HepG2 (cell line): ENCODE measurements around the gene CDH12. TPM values are rescaled to one million over a fixed set of nuclear protein-coding genes. Genes with fewer than 3 reads are reported as not detected.

Source experiments
- ATAC-seq: fragments of 200-7000 bp; cut with Tn5 transposase; 3 replicates; pipeline ENCODE4 v1.9.1; 2020; ENCODE audit warnings: mild to moderate bottlenecking, moderate library complexity
- BruUV-seq: library from RNA; stranded (reverse); fragments of 400-500 nt; replicated peaks from 2 replicates; lab custom pipeline; 2021; lab: Mats Ljungman, UMichigan
- CTCF ChIA-PET: fragments of 300-600 bp; formaldehyde crosslinking; extraction: SDS; loops from one replicate; lab custom pipeline; 2021; ENCODE audit warnings: low total read pairs, inconsistent platforms, low intra/inter-chr PET ratio; lab: Yijun Ruan, JAX
- POLR2A ChIA-PET: fragments of 350-600 bp; sonication (Branson Sonifier 250); formaldehyde crosslinking; loops from one replicate; lab custom pipeline; 2020; ENCODE audit warnings: antibody characterized with exemption, inconsistent platforms; lab: Yijun Ruan, JAX
- DNase-seq: peaks from one replicate; pipeline ENCODE4 v3.0.0-alpha.2; 2015; ENCODE audit warnings: low spot score
- FAIRE-seq: peaks from 3 replicates; lab custom pipeline; 2011; peaks lifted over from hg19 to GRCh38; lab: Jason Lieb, UNC
- H2AFZ ChIP-seq: one replicate; pipeline ENCODE4 v1.6.1; 2011; ENCODE audit warnings: low read length, inconsistent platforms
- H3K27ac ChIP-seq: fragments of 300-600 bp; 3 replicates; pipeline ENCODE4 v1.8.0; 2011; ENCODE audit warnings: mixed run types, mild to moderate bottlenecking, mixed read lengths, low read length, inconsistent platforms; ENCODE audit not compliant: insufficient read depth; ENCODE audit errors: extremely low read length
- H3K27me3 ChIP-seq, 2 experiments: fragments of 200-600 bp in 1 of 2; 2 replicates in 1 of 2; 3 replicates in 1 of 2; pipeline versions ENCODE4 v1.6.0 to v1.8.0; 2011; ENCODE audit warnings: low read length in 2 of 2, mild to moderate bottlenecking in 2 of 2, moderate library complexity in 2 of 2, inconsistent platforms in 1 of 2; ENCODE audit not compliant: insufficient read depth in 2 of 2, control insufficient read depth in 1 of 2
- H3K36me3 ChIP-seq, 2 experiments: fragments of 200-600 bp in 1 of 2; replicated peaks in 1 of 2; 2 replicates in 1 of 2; 3 replicates in 1 of 2; pipeline versions ENCODE4 v1.5.1 to v1.8.0; 2011; ENCODE audit warnings: low read length in 2 of 2, inconsistent platforms in 1 of 2; ENCODE audit not compliant: insufficient read depth in 2 of 2, control insufficient read depth in 1 of 2
- H3K4me1 ChIP-seq: 2 replicates; pipeline ENCODE4 v1.5.1; 2012; ENCODE audit warnings: low read length, inconsistent platforms; ENCODE audit not compliant: insufficient read depth
- H3K4me2 ChIP-seq: 2 replicates; pipeline ENCODE4 v1.6.0; 2011; ENCODE audit warnings: low read depth, low read length, inconsistent platforms
- H3K4me3 ChIP-seq, 3 experiments: fragments of 200-600 bp in 1 of 3; sonication (generic), shearing (Covaris generic) in 1 of 3; replicated peaks in 1 of 3; 2 replicates each; pipeline ENCODE4 v1.5.1; 2011 to 2016; ENCODE audit warnings: low read length in 3 of 3, inconsistent platforms in 2 of 3, low read depth in 2 of 3, mild to moderate bottlenecking in 2 of 3, control low read depth in 1 of 3, mixed read lengths in 1 of 3; ENCODE audit not compliant: insufficient read depth in 1 of 3
- H3K79me2 ChIP-seq: one replicate; pipeline ENCODE4 v1.6.1; 2011; ENCODE audit warnings: low read length, inconsistent platforms; ENCODE audit not compliant: insufficient read depth
- H3K9ac ChIP-seq: 2 replicates; pipeline ENCODE4 v1.6.0; 2011; ENCODE audit warnings: mild to moderate bottlenecking, low read depth, low read length, inconsistent platforms; ENCODE audit not compliant: insufficient read depth
- H3K9me3 ChIP-seq: 2 replicates; pipeline ENCODE4 v1.5.1; 2012; ENCODE audit warnings: mild to moderate bottlenecking, low read length
- H4K20me1 ChIP-seq: 2 replicates; pipeline ENCODE4 v1.6.0; 2011; ENCODE audit warnings: inconsistent platforms, mild to moderate bottlenecking, low read length, moderate library complexity; ENCODE audit not compliant: insufficient read depth
- ATF1 ChIP-seq: IDR thresholded peaks from 2 replicates; pipeline ENCODE4 v1.6.1; 2016; ENCODE audit warnings: mild to moderate bottlenecking, control low read depth
- BHLHE40 ChIP-seq: IDR thresholded peaks from 2 replicates; pipeline ENCODE4 v1.6.1; 2011; ENCODE audit warnings: low read length, improper control_type of control experiment
- BRD4 ChIP-seq: sonication (generic); formaldehyde crosslinking; IDR thresholded peaks from 2 replicates; pipeline ENCODE4 v1.4.0; 2020; ENCODE audit warnings: missing genetic modification reagents
- FOSL1 ChIP-seq: sonication (generic); formaldehyde crosslinking; IDR thresholded peaks from 2 replicates; pipeline ENCODE4 v1.9.0; 2021; ENCODE audit warnings: missing genetic modification reagents, borderline replicate concordance
- NCOA2 ChIP-seq: sonication (generic); formaldehyde crosslinking; IDR thresholded peaks from 2 replicates; pipeline ENCODE4 v1.8.0; 2022; ENCODE audit warnings: inconsistent platforms
- PLRG1 ChIP-seq: fragments of 450-650 bp; conservative IDR thresholded peaks from 2 replicates; pipeline ENCODE4 v1.6.1; 2016
- SKI ChIP-seq: fragments of 450-650 bp; IDR thresholded peaks from one replicate; pipeline ENCODE4 v1.6.1; 2018; ENCODE audit warnings: mild to moderate bottlenecking; ENCODE audit not compliant: partially characterized antibody
- SMC3 ChIP-seq: IDR thresholded peaks from 2 replicates; pipeline ENCODE4 v1.6.1; 2011; ENCODE audit warnings: low read length, improper control_type of control experiment
- TSC22D2 ChIP-seq: sonication (generic); formaldehyde crosslinking; IDR thresholded peaks from 2 replicates; pipeline ENCODE4 v1.5.1; 2020; ENCODE audit warnings: missing genetic modification reagents, mild to moderate bottlenecking, borderline replicate concordance
- ZFP36 ChIP-seq: fragments of 150-350 bp; IDR thresholded peaks from 2 replicates; pipeline ENCODE4 v1.6.1; 2018; ENCODE audit warnings: borderline replicate concordance, low read length, low read depth; ENCODE audit not compliant: partially characterized antibody
- ZNF335 ChIP-seq: sonication (generic); formaldehyde crosslinking; IDR thresholded peaks from 2 replicates; pipeline ENCODE4 v1.4.0; 2020; ENCODE audit warnings: missing genetic modification reagents
- ZNF570 ChIP-seq: sonication (generic); formaldehyde crosslinking; IDR thresholded peaks from 2 replicates; pipeline ENCODE4 v1.4.0; 2020; ENCODE audit warnings: mild to moderate bottlenecking, missing genetic modification reagents, borderline replicate concordance
- WGBS: methylation state at CpG from one replicate; pipeline ENCODE4 v1.1.6; 2017; ENCODE audit warnings: low lambda C conversion rate; 5-methylcytosine and 5-hydroxymethylcytosine counted together
- in situ Hi-C: cut with HindIII; loops from 2 replicates; pipeline ENCODE4 v1.10.0; 2017; ENCODE audit warnings: low pct_unique_long_range_greater_than_20kb; ENCODE audit not compliant: extremely low pct_ligation_motif_present
- intact Hi-C: fragments of 100-400 bp; cut with micrococcal nuclease; formaldehyde crosslinking; loops from one replicate; pipeline ENCODE4 v1.10.0; 2022; ENCODE audit not compliant: unreplicated experiment
- polyA plus RNA-seq, 8 experiments: library from polyadenylated mRNA; depleted of rRNA in 3 of 8; stranded (reverse) in 7 of 8; unstranded in 1 of 8; fragments of >200 nt; fragmentation: Illumina TruSeq in 4 of 8; extraction: Trizol in 4 of 8; gene quantifications; 2 replicates each; pipeline versions ENCODE4 v1.2.1 to v1.2.3, GENCODE V29; 2011 to 2016; ENCODE audit warnings: low read depth in 4 of 8, missing spikeins in 1 of 8, mixed read lengths in 1 of 8; ENCODE audit not compliant: insufficient read depth in 1 of 8
- total RNA-seq, 5 experiments: library from RNA; depleted of rRNA; stranded (reverse); fragments of >200 nt; fragmentation: Illumina TruSeq; extraction: Trizol; gene quantifications; 2 replicates each; pipeline ENCODE4 v1.2.3, GENCODE V29; 2016; ENCODE audit warnings: low read depth in 1 of 5
- TF ChIP-seq, protein P1 (sequence below): sonication (generic); formaldehyde crosslinking; IDR thresholded peaks from 2 replicates; pipeline ENCODE4 v1.4.0; 2020; ENCODE audit warnings: missing genetic modification reagents, mild to moderate bottlenecking, borderline replicate concordance
- TF ChIP-seq, protein P2 (sequence below): sonication (generic); formaldehyde crosslinking; IDR thresholded peaks from 2 replicates; pipeline ENCODE4 v1.5.1; 2020; ENCODE audit warnings: missing genetic modification reagents, mild to moderate bottlenecking, borderline replicate concordance
- TF ChIP-seq, protein P3 (sequence below): sonication (generic); formaldehyde crosslinking; IDR thresholded peaks from 2 replicates; pipeline ENCODE4 v1.5.0; 2020; ENCODE audit warnings: mild to moderate bottlenecking, missing genetic modification reagents, moderate library complexity

Gene CDH12
- total and polyA plus RNA-seq, 2 of the 13 experiments (the other 11 are each of a cell fraction or from before 2014, with no cell fraction given), result not detected

DNA sequence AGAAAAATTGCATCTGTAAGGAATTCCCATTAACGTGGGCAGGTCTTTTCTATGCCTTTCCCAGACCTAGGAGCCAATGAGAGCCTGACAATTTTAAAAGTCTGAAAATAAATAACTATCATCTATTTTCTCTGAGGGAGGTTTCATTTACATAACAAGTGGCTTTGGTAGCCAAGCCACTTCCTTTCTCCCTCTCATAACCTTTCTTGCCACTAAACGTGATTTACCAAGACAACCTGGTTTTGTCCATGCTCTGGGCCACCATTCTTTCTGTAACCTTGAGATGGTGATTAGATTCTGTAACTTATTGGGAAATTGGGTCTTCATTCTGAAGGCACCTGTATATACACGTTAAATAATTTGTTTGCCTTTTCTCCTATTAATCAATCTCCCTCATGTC is 1046.9 kb downstream of the CDH12 start (continued):
- TF ChIP-seq PLRG1, result no peak
- TF ChIP-seq, all 625 proteins: peak for 0

DNA sequence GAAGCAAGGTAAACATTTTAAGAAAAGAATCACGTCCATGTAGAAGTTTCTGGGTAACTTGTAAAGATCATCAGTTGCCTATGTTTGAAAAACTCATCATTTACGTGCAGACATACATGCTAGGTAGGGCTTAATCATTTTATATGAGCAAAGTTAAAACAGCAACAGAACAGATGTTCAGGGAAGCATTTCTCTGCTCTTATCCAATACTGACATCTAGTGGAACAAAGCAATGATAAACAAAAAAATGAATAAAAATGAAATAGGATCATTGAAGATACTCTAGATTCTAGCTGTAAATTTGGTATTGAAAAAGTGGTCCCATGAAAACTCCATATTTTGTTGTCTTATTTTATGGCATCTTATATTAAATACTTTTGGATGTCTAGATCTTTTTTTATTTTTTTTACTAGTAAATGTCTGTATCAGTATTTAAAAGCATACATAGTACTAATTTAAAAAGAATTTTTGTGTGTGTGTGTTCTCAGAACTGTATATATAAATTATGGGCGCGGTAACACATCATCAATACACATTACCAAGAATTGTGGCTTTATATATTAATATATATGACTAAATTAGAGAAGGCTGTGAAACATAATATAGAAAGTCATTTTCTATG is 1050.2 kb downstream of the CDH12 start:
- Histone ChIP-seq H4K20me1 (no peaks in the 10 kb centered on the region), H3K27ac (no peak overlapping the region), H3K9ac (no peak overlapping the region), H3K36me3 (no peaks in the 10 kb centered on the region), H2AFZ (no peak overlapping the region), H3K27me3 (no peaks in the 10 kb centered on the region), H3K4me3 (no peak overlapping the region), H3K4me1 (no peaks in the 10 kb centered on the region), H3K4me2 (peak overlapping the region; percentile 16; the same call in 1 of the 2 replicates), H3K9me3 (no peaks in the 10 kb centered on the region), H3K79me2 (no peaks in the 10 kb centered on the region)
- FAIRE-seq (no peak), ATAC-seq (peak; percentile 67), DNase-seq (peak; percentile 18)
- CTCF ChIA-PET, result no interaction called here
- WGBS, result 2% methylated on average over 4 of the region's 4 CpGs
- POLR2A ChIA-PET, result no interaction called here
- intact Hi-C loops, result loop anchor here (1.0 to 10.0 kb wide), 2 partner anchors 334 to 828 kb away; no protein-coding TSS in a partner anchor
- in situ Hi-C loops, result no loop called here
- no TSS peak for BruUV-seq
- TF ChIP-seq, protein P1, sequence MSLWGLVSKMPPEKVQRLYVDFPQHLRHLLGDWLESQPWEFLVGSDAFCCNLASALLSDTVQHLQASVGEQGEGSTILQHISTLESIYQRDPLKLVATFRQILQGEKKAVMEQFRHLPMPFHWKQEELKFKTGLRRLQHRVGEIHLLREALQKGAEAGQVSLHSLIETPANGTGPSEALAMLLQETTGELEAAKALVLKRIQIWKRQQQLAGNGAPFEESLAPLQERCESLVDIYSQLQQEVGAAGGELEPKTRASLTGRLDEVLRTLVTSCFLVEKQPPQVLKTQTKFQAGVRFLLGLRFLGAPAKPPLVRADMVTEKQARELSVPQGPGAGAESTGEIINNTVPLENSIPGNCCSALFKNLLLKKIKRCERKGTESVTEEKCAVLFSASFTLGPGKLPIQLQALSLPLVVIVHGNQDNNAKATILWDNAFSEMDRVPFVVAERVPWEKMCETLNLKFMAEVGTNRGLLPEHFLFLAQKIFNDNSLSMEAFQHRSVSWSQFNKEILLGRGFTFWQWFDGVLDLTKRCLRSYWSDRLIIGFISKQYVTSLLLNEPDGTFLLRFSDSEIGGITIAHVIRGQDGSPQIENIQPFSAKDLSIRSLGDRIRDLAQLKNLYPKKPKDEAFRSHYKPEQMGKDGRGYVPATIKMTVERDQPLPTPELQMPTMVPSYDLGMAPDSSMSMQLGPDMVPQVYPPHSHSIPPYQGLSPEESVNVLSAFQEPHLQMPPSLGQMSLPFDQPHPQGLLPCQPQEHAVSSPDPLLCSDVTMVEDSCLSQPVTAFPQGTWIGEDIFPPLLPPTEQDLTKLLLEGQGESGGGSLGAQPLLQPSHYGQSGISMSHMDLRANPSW (CRISPR knock-in tag), result no peak
- TF ChIP-seq, protein P2, sequence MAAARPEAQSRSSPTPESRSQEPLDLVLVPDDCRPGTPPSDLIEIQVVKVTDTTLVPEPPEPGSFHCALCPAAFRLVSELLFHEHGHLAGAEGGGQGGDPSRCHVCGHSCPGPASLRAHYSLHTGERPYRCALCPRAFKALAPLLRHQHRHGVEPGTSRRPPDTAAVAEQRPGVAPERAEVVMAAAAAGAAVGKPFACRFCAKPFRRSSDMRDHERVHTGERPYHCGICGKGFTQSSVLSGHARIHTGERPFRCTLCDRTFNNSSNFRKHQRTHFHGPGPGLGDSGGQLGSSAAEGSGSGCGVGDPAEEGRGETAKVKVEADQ (CRISPR knock-in tag), result no peak
- TF ChIP-seq BHLHE40, result no peak
- TF ChIP-seq SMC3, result peak; percentile 49; the same call in 1 of the 2 replicates
- TF ChIP-seq, protein P3, sequence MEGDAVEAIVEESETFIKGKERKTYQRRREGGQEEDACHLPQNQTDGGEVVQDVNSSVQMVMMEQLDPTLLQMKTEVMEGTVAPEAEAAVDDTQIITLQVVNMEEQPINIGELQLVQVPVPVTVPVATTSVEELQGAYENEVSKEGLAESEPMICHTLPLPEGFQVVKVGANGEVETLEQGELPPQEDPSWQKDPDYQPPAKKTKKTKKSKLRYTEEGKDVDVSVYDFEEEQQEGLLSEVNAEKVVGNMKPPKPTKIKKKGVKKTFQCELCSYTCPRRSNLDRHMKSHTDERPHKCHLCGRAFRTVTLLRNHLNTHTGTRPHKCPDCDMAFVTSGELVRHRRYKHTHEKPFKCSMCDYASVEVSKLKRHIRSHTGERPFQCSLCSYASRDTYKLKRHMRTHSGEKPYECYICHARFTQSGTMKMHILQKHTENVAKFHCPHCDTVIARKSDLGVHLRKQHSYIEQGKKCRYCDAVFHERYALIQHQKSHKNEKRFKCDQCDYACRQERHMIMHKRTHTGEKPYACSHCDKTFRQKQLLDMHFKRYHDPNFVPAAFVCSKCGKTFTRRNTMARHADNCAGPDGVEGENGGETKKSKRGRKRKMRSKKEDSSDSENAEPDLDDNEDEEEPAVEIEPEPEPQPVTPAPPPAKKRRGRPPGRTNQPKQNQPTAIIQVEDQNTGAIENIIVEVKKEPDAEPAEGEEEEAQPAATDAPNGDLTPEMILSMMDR (CRISPR knock-in tag), result peak; percentile 65
- TF ChIP-seq FOSL1 (CRISPR knock-in tag), result no peak
- no peak for TF ChIP-seq NCOA2
- no peak for TF ChIP-seq ZNF335 (CRISPR knock-in tag)
- TF ChIP-seq TSC22D2, result no peak
- TF ChIP-seq ATF1 (CRISPR knock-in tag), result no peak
- no peak for TF ChIP-seq BRD4 (CRISPR knock-in tag)
- TF ChIP-seq ZNF570 (CRISPR knock-in tag), result no peak
- no peak for TF ChIP-seq ZFP36
- TF ChIP-seq SKI, result no peak
